HuH-7 (cell line): Measurements from ENCODE around the gene ABT1.

ENCODE experiments used
- DNase-seq: peaks from one replicate; pipeline ENCODE4 v3.0.0; 2011; ENCODE audit warnings: low spot score

Gene ABT1

GRCh38 chr6:26604797-26605196 lies 8.0 kb downstream of the ABT1 start:
- no peak for DNase-seq

DNA sequence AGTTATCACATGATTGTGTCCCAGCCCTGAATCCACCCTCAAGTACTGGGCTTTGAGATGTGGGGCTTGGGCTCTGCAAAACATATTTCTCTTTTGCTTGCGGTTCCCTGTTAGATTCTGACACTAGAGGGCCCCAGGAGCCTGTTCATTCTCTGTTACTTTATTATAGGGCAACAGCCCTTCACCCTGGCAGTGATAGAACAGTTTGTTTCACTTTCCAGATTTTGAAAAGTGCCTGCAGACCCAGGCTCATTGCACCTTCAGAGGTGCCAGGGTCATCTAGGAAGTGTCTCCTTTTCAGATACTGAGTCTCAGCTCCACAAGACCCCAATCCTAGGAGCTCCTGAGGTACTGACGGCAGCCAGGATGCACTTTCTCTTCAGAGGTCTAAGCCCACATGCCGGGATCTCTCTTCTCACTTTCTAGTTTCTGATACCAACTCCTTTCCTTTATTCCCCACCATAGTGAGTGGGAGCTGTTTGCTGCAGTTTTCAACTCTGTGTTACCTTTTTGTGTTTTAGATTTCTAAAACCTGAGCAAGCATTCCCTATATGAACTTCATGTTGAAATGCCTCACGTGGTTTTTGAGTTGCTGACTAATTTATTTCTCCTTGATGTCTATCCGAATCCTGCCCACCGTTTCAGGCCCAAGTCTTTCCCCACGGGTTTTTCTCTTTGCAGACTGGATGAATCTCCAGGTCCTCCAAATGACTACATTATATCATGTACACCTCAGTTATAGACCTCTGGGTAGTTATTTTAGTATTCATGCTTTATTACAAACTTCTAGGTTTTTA lies 10.9 kb downstream of the ABT1 start:
- peak; percentile 58 for DNase-seq

GRCh38 chr6:26609463-26609862 lies 12.7 kb downstream of the ABT1 start:
- no peak for DNase-seq

DNA sequence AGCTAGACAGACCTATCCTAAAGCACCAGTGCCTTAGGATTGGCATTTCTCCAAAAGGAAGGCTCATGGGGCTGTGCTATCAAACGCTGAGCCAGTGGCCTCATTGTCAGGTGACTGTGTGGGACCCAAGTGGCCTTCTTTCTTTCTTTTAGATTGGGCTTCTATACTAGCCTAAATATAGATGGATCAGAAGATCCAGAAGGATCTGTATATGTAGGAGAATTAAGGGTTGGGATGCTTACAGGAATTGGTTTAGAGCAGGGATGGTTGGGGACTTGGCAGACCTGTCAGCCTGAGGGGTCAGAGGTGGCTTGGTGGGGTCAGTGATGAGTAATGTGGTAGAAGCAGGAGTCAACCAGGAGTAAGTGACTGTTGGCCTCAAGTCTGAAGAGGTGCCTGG lies 14.8 kb downstream of the ABT1 start:
- DNase-seq = no peak

DNA sequence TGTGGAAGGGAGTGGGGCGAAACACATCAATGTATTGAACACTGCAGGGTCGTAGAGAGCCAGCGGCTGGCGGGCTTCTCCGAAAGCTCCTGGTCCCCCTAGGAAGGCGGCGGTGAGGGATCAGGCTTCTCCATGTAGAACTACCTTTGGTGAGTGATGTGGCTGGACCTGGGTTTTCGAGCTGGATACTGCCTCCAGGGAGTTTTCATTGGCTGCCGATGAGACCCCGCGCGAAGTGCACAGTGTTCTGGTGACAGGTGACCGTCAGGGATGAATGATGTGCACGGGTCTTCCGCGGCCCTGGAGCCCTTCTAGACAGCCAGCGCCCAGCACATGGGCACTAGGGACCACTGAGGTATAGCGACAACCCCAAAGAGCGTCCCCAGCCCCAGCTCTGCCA lies 16.4 kb downstream of the ABT1 start:
- no peak for DNase-seq

DNA sequence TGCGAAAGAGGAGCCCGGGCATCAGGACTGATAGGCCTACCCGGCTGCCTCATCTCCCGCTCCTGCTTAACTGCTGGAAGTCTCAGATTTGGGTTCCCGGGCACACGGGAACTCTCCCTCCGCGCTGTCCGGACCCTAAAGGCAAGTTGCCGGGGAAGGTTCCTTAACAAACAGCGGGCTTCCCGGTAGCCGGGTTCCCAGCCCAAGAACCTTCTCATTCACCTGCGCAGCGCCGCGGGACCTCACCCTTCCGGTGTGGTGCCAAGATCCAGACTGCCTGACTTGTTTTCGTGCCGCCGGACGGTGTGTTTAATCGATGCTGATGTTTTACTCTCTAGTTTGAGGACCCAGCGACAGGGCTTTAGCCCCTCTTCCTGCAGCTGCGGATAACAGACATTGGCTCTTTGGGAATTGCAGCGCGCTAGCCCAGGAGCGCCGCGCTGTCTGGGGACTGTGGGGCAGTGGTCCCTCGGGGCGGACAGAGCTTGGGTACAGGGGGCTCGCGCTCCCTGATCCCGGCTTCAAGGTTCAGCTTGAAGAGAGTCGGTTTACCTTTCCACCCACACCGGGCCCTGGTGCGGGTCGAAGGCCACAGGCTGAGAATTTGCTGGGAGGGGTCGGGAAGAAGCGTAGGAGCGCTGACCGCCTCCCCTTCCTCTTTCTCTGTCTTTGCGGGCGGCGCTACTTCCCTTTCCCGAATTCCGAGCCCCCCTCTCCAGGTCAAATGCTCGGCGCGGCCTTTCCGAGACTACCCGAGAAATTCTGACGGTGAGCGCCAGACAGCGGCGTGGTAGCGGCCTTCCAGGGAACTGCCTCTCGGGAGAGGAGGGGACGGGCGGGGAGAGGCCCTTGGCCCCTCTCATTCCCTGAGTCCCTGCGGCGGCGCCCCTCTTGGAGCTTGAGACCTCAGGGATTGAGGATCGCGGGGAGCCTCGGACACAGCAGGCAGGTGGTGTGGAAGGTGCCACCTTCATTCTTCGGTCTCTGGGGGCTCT lies 17.2 kb downstream of the ABT1 start:
- no peak for DNase-seq

- DNase-seq = no peak
Observed at GRCh38 chr6:26623339-26623859, 26.6 kb downstream of the ABT1 start.

DNA sequence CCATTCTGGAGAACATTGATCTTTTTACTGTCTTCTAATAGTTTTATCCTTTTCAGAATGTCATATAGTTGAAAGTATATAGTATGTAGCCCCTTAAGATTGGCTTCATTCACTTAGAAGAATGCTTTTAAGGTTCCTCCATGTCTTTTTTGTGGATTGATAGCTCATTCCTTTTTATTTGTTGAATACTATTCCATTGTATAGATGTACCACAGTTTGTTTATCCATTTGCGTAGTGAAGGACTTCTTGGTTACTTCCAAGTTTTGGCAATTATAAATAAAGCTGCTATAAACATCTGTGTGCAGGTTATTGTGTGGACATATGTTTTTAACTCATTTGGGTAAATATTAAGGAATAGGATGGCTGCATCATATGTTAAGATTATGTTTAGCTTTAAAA lies 27.8 kb downstream of the ABT1 start:
- no peak for DNase-seq

GRCh38 chr6:26627843-26628242 lies 31.1 kb downstream of the ABT1 start:
- DNase-seq = no peak

- DNase-seq = no peak
Observed at GRCh38 chr6:26629359-26629758, 32.6 kb downstream of the ABT1 start.

DNA sequence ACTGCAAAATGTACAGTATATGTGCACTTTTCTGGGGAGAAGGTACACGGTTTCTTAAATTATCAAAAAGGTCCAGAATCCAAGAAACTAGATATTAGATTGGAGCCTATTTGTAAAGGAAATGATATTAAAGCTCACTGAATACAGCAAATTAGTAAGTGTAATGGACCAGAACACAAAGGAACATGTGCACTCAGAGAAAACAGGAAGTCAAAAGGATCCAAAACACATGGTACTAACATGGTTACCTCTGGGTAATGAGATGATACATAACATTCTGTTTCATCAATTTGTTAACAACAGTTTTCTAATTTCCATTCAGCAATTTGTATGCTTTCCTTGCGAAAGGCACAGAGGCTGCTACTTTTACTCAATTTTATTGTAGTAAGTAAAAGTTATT lies 44.1 kb downstream of the ABT1 start:
- DNase-seq = no peak

- DNase-seq = no peak
Observed at GRCh38 chr6:26646074-26646473, 49.3 kb downstream of the ABT1 start.
